Karpas-422 (cell line): ENCODE results near the gene MAP7. TPM values are rescaled to one million over a fixed set of nuclear protein-coding genes. Genes with fewer than 3 reads are reported as not detected.

ENCODE experiments used
- DNase-seq: peaks from one replicate; pipeline ENCODE4 v3.0.0-alpha.2; 2015
- H2AFZ ChIP-seq: fragments of 200-600 bp; sonication (generic); 2 replicates; pipeline ENCODE4 v1.6.1; 2014; ENCODE audit warnings: antibody characterized with exemption, low read length, mixed read lengths
- H3K27ac ChIP-seq: fragments of 200-600 bp; sonication (generic); 2 replicates; pipeline ENCODE4 v1.5.1; 2014; ENCODE audit warnings: mild to moderate bottlenecking, low read length, moderate library complexity
- H3K27me3 ChIP-seq: fragments of 200-600 bp; sonication (generic); 2 replicates; pipeline ENCODE4 v1.6.1; 2014; ENCODE audit warnings: low read length, mixed read lengths
- H3K36me3 ChIP-seq: fragments of 200-600 bp; sonication (generic); 2 replicates; pipeline ENCODE4 v1.6.1; 2014; ENCODE audit warnings: low read length, mixed read lengths; ENCODE audit not compliant: insufficient read depth
- H3K4me1 ChIP-seq: fragments of 200-600 bp; sonication (generic); 2 replicates; pipeline ENCODE4 v1.6.1; 2014; ENCODE audit warnings: mild to moderate bottlenecking, low read length, mixed read lengths
- H3K4me2 ChIP-seq: fragments of 200-600 bp; sonication (generic); 2 replicates; pipeline ENCODE4 v1.6.1; 2014; ENCODE audit warnings: low read length, low read depth, mild to moderate bottlenecking; ENCODE audit not compliant: poor library complexity, severe bottlenecking
- H3K4me3 ChIP-seq: fragments of 200-600 bp; sonication (generic); 2 replicates; pipeline ENCODE4 v1.5.1; 2014; ENCODE audit warnings: mild to moderate bottlenecking, antibody characterized with exemption, low read length, mixed read lengths
- H3K79me2 ChIP-seq: fragments of 200-600 bp; sonication (generic); 2 replicates; pipeline ENCODE4 v1.6.1; 2014; ENCODE audit warnings: mild to moderate bottlenecking, low read length, mixed read lengths
- H3K9ac ChIP-seq: fragments of 200-600 bp; sonication (generic); 2 replicates; pipeline ENCODE4 v1.6.0; 2014; ENCODE audit warnings: low read length
- H3K9me2 ChIP-seq: fragments of 200-600 bp; sonication (generic), shearing (Covaris generic); replicated peaks from 2 replicates; pipeline ENCODE4 v1.6.0; 2014; ENCODE audit warnings: mild to moderate bottlenecking, low read length, moderate library complexity; ENCODE audit not compliant: insufficient read depth
- H3K9me3 ChIP-seq: fragments of 300-700, 200-600 bp; sonication (generic); 2 replicates; pipeline ENCODE4 v1.6.1; 2014; ENCODE audit warnings: low read length, mixed read lengths
- H4K20me1 ChIP-seq: fragments of 200-600 bp; sonication (generic); 2 replicates; pipeline ENCODE4 v1.6.1; 2014; ENCODE audit warnings: mild to moderate bottlenecking, antibody characterized with exemption, low read length, low read depth; ENCODE audit not compliant: insufficient read depth
- total RNA-seq: library from RNA; depleted of rRNA; stranded (reverse); fragments of >200 nt; shearing (Covaris generic); gene quantifications from 2 replicates; pipeline ENCODE4 v1.2.3, GENCODE V29; 2014; ENCODE audit warnings: low replicate concordance

MAP7 gene
- total RNA-seq, 1 experiment from 2014 or later: not detected

- H3K27me3 ChIP-seq: no peaks in the 10 kb centered on the region
- no peak overlapping the region for H3K4me3 ChIP-seq
- H3K4me2 ChIP-seq: no peak overlapping the region
- H3K79me2 ChIP-seq: no peaks in the 10 kb centered on the region
- no peak overlapping the region for H3K27ac ChIP-seq
- H3K9me3 ChIP-seq: no peaks in the 10 kb centered on the region
- no peak overlapping the region for H2AFZ ChIP-seq
- no peaks in the 10 kb centered on the region for H3K4me1 ChIP-seq
- no peak overlapping the region for H3K9ac ChIP-seq
- DNase-seq: no peak
- no peaks in the 10 kb centered on the region for H3K9me2 ChIP-seq
- H3K36me3 ChIP-seq: no peaks in the 10 kb centered on the region
- no peaks in the 10 kb centered on the region for H4K20me1 ChIP-seq
Observed at GRCh38 chr6:136534268-136534667, 16.0 kb downstream of the MAP7 start.

GRCh38 chr6:136533487-136533886 is 16.7 kb downstream of the MAP7 start:
- Histone ChIP-seq H3K9ac (no peak overlapping the region), H3K36me3 (no peaks in the 10 kb centered on the region)
- no peak for DNase-seq

GRCh38 chr6:136532030-136532429 is 18.2 kb downstream of the MAP7 start:
- Histone ChIP-seq H3K27ac (no peak overlapping the region), H3K9ac (no peak overlapping the region), H3K9me3 (no peaks in the 10 kb centered on the region), H3K9me2 (no peaks in the 10 kb centered on the region), H4K20me1 (no peaks in the 10 kb centered on the region), H3K79me2 (no peaks in the 10 kb centered on the region), H3K36me3 (no peaks in the 10 kb centered on the region), H3K4me1 (no peaks in the 10 kb centered on the region), H3K4me2 (no peak overlapping the region), H3K27me3 (no peaks in the 10 kb centered on the region), H2AFZ (no peak overlapping the region), H3K4me3 (no peak overlapping the region)
- DNase-seq: no peak

More at GRCh38 chr6:136533487-136533886, 16.7 kb downstream of the MAP7 start:
- Histone ChIP-seq H2AFZ (no peak overlapping the region), H3K9me3 (no peaks in the 10 kb centered on the region), H4K20me1 (no peaks in the 10 kb centered on the region), H3K9me2 (no peaks in the 10 kb centered on the region), H3K4me1 (no peaks in the 10 kb centered on the region), H3K27me3 (no peaks in the 10 kb centered on the region), H3K79me2 (no peaks in the 10 kb centered on the region), H3K4me2 (no peak overlapping the region), H3K27ac (no peak overlapping the region), H3K4me3 (no peak overlapping the region)

DNA sequence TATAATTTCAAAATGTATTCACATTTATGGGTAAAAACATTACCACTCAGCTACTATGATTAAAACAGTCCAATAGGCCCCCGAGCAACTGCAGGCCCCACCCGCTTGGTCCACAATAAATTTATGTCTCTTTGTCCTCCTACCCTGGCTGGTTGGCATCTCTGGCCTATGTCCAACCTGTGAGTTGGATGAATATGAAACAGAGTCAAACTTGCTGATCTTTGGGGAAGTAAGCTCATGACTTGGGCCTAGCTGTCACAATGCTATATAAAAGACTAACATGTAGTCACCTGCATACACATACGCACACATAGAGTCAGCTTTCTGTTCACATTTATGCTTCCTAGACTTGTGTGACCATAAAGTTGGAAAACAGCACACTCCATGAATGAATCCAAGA is 20.5 kb downstream of the MAP7 start:
- Histone ChIP-seq H3K9me2 (no peaks in the 10 kb centered on the region), H3K9ac (no peak overlapping the region), H3K9me3 (no peaks in the 10 kb centered on the region), H3K27me3 (no peaks in the 10 kb centered on the region), H3K4me3 (no peak overlapping the region), H3K4me1 (no peaks in the 10 kb centered on the region), H4K20me1 (no peaks in the 10 kb centered on the region), H3K79me2 (no peaks in the 10 kb centered on the region), H2AFZ (no peak overlapping the region), H3K4me2 (no peak overlapping the region), H3K36me3 (no peaks in the 10 kb centered on the region), H3K27ac (no peak overlapping the region)
- no peak for DNase-seq

DNA sequence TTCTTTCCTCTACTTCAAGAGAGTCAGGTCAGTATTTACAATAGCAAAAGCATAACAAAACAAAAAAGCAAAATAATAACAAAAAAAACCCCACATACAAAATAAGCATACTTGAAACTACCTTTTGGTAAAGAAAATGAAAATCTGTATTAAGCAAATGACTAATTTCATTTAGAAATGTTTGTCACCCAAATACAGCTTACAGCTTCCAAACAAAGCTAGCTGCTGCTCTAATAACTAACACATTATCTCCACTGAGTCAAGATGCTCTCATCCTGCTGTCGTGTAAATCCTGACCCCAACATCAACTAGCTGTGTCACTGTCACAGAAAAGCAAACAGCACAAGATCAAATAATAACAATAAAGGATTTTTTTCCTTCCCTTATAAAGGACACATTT is 21.7 kb downstream of the MAP7 start:
- H3K9me3 ChIP-seq: no peaks in the 10 kb centered on the region
- H3K36me3 ChIP-seq: no peaks in the 10 kb centered on the region
- no peaks in the 10 kb centered on the region for H3K4me1 ChIP-seq
- no peak for DNase-seq
- no peak overlapping the region for H3K4me3 ChIP-seq
- H3K27ac ChIP-seq: no peak overlapping the region
- no peak overlapping the region for H3K4me2 ChIP-seq
- H4K20me1 ChIP-seq: no peaks in the 10 kb centered on the region
- no peaks in the 10 kb centered on the region for H3K79me2 ChIP-seq
- H3K27me3 ChIP-seq: no peaks in the 10 kb centered on the region
- H3K9ac ChIP-seq: no peak overlapping the region
- H3K9me2 ChIP-seq: no peaks in the 10 kb centered on the region
- H2AFZ ChIP-seq: no peak overlapping the region

DNA sequence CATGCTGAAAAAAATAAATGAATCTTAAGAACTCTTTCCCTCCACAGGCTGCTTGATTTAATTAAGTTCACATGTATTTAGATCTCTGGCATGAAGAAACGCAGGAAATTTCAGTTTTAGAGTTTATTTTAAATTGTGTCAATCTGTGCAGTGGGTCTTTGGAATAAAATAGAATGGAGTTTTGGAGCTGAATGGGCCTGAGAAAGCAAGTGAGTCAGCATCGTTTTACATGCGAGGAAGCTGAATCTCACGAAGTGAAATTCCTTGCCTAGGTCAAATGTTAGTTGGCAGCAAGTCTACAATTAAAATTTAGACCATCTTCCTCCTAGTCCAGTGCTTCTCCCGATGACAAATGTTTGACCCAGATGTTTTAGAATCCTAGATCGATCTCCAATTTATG is 22.4 kb downstream of the MAP7 start:
- Histone ChIP-seq H4K20me1 (no peaks in the 10 kb centered on the region), H3K27me3 (no peaks in the 10 kb centered on the region), H3K4me1 (no peaks in the 10 kb centered on the region), H3K9me2 (no peaks in the 10 kb centered on the region), H3K9ac (no peak overlapping the region), H3K79me2 (no peaks in the 10 kb centered on the region), H3K36me3 (no peaks in the 10 kb centered on the region), H3K9me3 (no peaks in the 10 kb centered on the region), H3K4me3 (no peak overlapping the region), H3K4me2 (no peak overlapping the region), H2AFZ (no peak overlapping the region), H3K27ac (no peak overlapping the region)
- DNase-seq: no peak

DNA sequence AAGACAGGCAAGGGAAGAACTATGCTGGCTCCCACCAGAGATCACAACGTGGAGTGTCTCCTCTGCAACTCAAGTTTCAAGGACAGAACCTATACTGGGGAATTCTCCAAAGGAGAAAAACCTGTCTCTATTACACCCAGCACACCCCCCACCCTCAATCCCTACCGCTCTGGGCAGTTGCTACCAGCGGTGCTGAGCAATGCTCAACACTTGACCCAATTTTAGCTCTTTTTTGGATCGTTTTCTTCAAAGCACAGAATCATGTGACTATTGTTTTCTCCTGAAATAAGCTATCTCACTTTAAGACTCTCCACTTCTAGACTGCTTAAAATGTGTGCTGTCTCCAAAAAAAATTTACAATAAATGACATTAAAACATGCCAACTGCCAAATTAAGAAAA is 23.3 kb downstream of the MAP7 start:
- no peak for DNase-seq
- no peak overlapping the region for H3K27ac ChIP-seq
- no peaks in the 10 kb centered on the region for H3K27me3 ChIP-seq
- no peaks in the 10 kb centered on the region for H3K36me3 ChIP-seq
- H2AFZ ChIP-seq: no peak overlapping the region
- H3K9me2 ChIP-seq: no peaks in the 10 kb centered on the region
- no peaks in the 10 kb centered on the region for H3K79me2 ChIP-seq
- no peaks in the 10 kb centered on the region for H4K20me1 ChIP-seq
- H3K4me3 ChIP-seq: no peak overlapping the region
- no peak overlapping the region for H3K9ac ChIP-seq
- H3K9me3 ChIP-seq: no peaks in the 10 kb centered on the region
- H3K4me1 ChIP-seq: no peaks in the 10 kb centered on the region
- no peak overlapping the region for H3K4me2 ChIP-seq

DNA sequence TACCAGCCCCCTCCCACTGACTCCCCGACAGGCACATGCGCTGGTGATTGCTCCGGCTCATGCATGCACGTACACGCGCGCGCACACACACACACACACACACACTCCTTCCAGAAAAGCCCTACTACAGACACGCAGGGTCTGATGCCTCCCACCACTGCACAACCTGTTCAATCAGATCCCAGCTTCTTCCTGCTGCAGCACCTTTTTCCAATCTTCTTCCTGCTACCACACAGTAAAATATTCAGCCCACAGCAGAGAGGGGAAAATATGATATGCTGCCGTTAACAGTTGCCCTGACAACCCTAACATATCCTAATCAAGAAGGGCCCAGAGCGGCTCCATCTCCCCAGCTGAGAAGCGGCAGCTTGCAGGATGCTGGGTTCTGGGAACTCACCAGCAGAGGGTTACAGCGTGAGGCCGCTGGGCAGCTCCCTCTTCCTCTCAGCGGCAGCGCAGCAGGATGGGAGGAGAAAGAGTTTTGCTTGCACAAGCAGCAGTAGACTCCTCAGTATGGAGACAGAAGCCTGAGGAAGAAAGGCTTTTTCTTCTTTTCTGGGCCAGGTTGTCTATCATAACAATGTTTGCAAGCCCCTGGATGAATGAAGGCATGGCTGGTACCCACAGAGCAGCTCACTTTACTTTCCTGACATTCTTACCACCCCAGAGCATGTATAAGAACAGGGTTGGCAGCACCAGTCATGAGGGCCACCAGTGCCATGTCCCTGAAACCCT is 23.9 kb downstream of the MAP7 start:
- Histone ChIP-seq H3K9me2 (no peaks in the 10 kb centered on the region), H4K20me1 (no peaks in the 10 kb centered on the region), H3K4me2 (no peak overlapping the region), H3K27me3 (no peaks in the 10 kb centered on the region), H3K79me2 (no peaks in the 10 kb centered on the region), H3K4me3 (no peak overlapping the region), H2AFZ (no peak overlapping the region), H3K27ac (no peak overlapping the region), H3K36me3 (no peaks in the 10 kb centered on the region), H3K9me3 (no peaks in the 10 kb centered on the region), H3K9ac (no peak overlapping the region), H3K4me1 (no peaks in the 10 kb centered on the region)
- DNase-seq: no peak
